NAMALWA (cell line): ENCODE measurements around the gene PRAMEF2.
"Not testable (repeated sequence)": the region's sequence is repeated elsewhere in the genome, so short reads cannot be mapped to it uniquely, and the experiment has no call there.

Experiments used
- DNase-seq: peaks from one replicate; pipeline ENCODE4 v3.0.0-alpha.2; 2015; ENCODE audit warnings: low spot score

Gene PRAMEF2

DNA sequence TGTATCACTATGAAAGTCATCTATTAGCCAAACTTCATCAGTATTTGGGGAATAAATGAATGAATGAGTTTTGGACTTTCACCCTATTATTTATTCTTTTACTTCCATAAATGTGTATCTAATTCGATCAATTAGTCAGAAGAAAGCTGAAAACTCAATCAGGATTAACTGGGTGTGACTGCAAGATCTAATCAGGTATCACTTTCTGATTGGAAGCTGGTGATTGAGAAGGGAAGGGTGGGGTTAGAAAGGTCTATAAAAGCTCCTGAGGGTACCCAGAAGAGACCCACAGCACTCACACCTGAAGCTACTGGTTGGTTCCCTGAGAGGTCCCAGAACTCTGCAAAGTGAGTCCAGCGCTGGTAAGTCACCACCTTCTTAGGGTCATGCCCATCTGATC lies at the start of gene PRAMEF2:
PRAMEF2 (plus strand) TSS at position 301 of the 400 bp plus-strand sequence. CDS start 1,924 bp downstream, outside the sequence.
- DNase-seq: not testable (repeated sequence)

GRCh38 chr1:12809933-12810332 lies 47.0 kb upstream of the PRAMEF2 start:
- DNase-seq: no peak

DNA sequence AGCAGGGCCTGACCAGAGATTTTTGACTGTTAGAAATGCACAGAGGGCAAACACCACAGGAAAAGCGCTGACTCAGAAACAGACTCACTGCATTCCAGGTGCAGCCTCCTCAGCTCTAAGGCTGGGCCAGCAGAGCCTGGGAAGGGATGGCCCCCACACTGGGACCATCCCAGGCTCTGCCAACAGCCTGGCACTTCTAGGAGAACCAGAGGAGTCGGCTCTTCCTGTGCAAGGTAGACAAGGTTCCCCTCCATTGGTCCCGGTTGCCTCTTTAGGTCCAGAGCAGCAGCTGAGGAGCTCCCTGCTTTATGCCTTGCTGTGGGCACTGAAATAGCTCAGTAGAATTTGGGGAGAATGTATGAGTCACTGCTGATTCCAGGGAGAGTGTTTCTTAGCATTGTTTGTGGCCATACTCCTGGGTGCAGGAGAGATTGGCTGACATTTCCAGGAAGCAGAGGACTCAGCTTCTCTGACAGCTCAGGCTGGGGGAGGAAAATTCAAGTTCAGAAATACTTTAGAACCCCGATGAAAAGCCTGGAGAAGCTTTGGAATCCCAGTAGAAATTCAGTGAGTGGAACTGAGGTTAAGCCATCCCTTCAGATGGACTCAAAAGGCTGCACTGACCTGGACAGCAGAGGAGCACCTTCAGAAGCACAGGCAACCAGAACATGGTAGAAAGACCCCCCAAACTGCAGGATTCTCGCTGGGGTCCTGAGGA lies 46.0 kb upstream of the PRAMEF2 start:
- no peak for DNase-seq

GRCh38 chr1:12811409-12811784 lies 45.5 kb upstream of the PRAMEF2 start:
- DNase-seq: no peak

DNA sequence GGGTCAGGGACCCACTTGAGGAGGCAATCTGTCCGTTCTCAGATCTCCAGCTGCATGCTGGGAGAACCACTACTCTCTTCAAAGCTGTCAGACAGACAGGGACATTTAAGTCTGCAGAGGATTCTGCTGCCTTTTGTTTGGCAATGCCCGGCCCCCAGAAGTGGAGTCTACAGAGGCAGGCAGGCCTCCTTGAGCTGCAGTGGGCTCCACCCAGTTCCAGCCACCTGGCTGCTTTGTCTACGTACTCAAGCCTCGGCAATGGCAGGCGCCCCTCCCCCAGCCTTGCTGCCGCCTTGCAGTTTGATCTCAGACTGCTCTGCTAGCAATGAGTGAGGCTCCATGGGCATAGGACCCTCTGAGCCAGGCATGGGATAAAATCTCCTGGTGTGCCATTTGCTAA lies 37.8 kb upstream of the PRAMEF2 start:
- not testable (repeated sequence) for DNase-seq

GRCh38 chr1:12831310-12831709 lies 25.6 kb upstream of the PRAMEF2 start, which contains the start of gene PRAMEF11:
TSS of gene PRAMEF11 (minus strand) at chr1:12831410. CDS start at chr1:12828789, 2,621 bp downstream.
- DNase-seq: not testable (repeated sequence)

DNA sequence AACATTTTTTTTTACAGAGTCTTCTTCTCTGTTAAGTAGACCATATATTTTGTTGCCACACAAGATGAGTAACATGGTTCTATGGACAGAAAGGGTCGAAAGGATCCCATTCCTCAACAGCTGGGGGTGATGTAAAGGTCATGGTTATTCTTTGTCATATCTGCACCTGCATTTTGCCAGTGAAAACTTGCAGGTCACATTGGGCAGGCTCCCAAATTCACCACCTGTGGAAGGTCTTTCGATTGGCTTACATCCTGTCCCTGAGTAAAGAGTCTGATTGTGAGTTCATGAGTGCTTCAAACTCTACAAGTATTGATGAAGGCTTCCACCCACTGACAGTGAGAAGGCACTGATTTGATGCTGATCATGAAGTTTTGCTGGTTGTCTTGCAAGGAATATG lies 23.6 kb upstream of the PRAMEF2 start:
- not testable (repeated sequence) for DNase-seq

DNA sequence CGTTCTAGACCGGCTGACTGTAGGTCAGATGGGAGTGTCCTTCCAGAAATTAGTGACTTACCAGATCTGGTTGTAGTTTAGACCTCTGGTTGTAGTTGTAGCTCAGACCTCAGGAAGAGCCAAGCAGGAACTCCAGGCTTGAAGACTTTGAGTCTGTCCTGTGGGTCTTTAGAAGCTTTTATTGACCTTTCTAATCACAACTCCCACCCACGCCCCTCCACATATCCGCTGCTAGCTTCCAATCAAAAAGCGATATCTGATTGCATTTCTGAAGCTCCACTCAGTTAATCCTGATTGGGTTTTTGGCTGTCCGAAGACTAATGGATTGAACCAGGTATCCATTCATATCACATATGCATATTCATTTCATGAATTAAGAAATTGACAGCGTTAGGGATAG lies 8.3 kb upstream of the PRAMEF2 start, which contains the start of gene HNRNPCL1:
HNRNPCL1 (minus strand) TSS at position 101 of the 400 bp plus-strand sequence. CDS start 431 bp downstream, outside the sequence.
- DNase-seq: not testable (repeated sequence)

GRCh38 chr1:12851779-12852178 lies 5.1 kb upstream of the PRAMEF2 start:
- no peak for DNase-seq

GRCh38 chr1:12863131-12863880 lies 6.4 kb downstream of the PRAMEF2 start:
- not testable (repeated sequence) for DNase-seq

DNA sequence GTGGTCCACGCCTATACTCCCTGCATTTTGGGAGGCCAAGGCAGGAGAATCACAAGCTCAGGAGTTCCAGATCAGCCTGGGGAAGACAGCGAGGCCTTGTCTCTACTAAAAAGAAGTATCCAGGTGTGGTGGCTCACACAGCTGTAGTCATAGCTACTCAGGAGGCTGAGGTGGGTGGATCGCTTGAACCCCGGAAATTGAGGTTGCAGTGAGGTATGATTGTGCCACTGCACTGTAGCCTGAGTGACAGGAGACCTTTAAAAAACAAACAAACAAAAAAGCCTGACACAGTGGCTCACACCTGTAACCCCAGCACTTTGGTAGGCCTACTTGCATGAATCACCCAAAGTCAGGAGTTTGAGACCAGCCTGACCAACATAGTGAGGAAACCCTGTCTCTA lies 21.6 kb downstream of the PRAMEF2 start:
- DNase-seq: not testable (repeated sequence)

DNA sequence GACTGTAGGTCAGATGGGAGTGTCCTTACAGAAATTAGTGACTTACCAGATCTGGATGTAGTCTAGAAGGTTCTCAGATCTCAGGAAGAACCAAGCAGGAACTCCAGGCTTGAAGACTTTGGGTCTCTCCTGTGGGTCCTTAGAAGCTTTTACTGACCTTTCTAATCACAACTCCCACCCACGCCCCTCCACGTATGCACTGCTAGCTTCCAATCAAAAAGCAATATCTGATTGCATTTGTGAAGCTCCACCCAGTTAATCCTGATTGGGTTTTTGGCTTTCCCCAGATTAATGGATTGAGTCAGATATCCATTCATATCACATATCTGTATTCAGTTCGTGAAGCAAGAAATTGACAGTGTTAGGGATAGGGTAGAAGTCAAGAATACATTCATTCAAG lies 29.2 kb downstream of the PRAMEF2 start, which contains the start of gene PRAMEF4:
PRAMEF4 (minus strand) TSS at position 101 of the 400 bp plus-strand sequence. CDS start 2,807 bp downstream, outside the sequence.
- not testable (repeated sequence) for DNase-seq

GRCh38 chr1:12898170-12898569 lies 41.3 kb downstream of the PRAMEF2 start, which contains the start of gene PRAMEF10:
TSS of gene PRAMEF10 (minus strand) at chr1:12898270. CDS start at chr1:12895847, 2,423 bp downstream.
- not testable (repeated sequence) for DNase-seq

DNA sequence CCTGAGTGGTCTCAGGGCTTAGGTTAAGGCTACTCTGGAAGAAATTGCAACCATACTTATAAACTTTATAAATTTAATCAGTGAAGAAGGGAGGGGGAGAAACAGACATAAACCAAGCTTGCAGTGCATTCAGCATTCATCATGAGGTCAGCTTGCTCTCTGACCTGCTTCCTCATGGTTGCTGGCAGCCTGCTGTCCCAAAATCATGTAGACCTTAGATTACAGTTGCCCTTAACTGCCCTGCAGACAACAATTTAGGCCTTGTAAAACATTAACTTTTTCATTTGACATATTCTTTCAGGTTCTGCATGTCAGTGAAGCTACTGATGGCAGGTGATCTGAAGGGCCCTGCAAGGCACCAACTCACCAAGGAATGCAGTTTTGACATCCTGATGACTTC lies 42.3 kb downstream of the PRAMEF2 start:
- not testable (repeated sequence) for DNase-seq

- not testable (repeated sequence) for DNase-seq
These were observed 47.1 kb downstream of the PRAMEF2 start for GRCh38 chr1:12903793-12904572.
